Fibroblast of lung (primary cell): ENCODE results near the gene ZC3H7B.

Experiments used
- EZH2 ChIP-seq: IDR thresholded peaks from 2 replicates; pipeline ENCODE4 v1.5.1; 2012; ENCODE audit warnings: low read length, control low read depth, mild to moderate bottlenecking; ENCODE audit errors: missing control alignments
- TF ChIP-seq, protein P1 (sequence below), 2 donors: IDR thresholded peaks in 1 of 2; conservative IDR thresholded peaks in 1 of 2; 1 replicate in 1 of 2; 2 replicates in 1 of 2; pipeline ENCODE4 v1.5.1; 2011 to 2012; ENCODE audit warnings: low read length in 2 of 2, control low read depth in 1 of 2, inconsistent platforms in 1 of 2, low read depth in 1 of 2, mild to moderate bottlenecking in 1 of 2

DNA sequence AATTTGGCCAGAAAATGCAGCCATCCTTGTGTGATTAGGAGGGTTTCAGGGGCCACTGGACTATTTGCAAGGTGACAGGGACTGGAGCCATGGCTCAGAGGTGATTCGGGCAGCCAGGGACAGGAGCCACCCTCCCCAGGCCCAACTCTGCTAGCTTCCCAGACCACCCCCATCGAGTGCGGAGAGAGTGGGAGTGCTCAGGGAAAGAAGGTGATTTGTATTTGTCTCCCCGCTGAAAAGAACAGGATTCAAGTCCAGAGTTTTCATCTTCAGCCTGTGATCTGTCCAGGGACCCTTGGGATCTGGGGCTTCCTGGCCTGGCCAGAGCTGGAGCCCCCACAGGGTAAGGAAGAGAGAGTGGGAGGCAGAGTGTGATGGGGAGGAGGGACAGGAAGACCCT lies 58.1 kb downstream of the ZC3H7B start:
- TF ChIP-seq, protein P1, sequence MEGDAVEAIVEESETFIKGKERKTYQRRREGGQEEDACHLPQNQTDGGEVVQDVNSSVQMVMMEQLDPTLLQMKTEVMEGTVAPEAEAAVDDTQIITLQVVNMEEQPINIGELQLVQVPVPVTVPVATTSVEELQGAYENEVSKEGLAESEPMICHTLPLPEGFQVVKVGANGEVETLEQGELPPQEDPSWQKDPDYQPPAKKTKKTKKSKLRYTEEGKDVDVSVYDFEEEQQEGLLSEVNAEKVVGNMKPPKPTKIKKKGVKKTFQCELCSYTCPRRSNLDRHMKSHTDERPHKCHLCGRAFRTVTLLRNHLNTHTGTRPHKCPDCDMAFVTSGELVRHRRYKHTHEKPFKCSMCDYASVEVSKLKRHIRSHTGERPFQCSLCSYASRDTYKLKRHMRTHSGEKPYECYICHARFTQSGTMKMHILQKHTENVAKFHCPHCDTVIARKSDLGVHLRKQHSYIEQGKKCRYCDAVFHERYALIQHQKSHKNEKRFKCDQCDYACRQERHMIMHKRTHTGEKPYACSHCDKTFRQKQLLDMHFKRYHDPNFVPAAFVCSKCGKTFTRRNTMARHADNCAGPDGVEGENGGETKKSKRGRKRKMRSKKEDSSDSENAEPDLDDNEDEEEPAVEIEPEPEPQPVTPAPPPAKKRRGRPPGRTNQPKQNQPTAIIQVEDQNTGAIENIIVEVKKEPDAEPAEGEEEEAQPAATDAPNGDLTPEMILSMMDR (conservative IDR thresholded peaks at IDR 0.05 in 1 of 2, IDR thresholded peaks at IDR 0.05 in 1 of 2; ENCODE audit: low read depth in 1 of 2, low read length in 2 of 2): no peak
- TF ChIP-seq EZH2: no peak
